ENCODE data around the gene ATOSA.

DNA sequence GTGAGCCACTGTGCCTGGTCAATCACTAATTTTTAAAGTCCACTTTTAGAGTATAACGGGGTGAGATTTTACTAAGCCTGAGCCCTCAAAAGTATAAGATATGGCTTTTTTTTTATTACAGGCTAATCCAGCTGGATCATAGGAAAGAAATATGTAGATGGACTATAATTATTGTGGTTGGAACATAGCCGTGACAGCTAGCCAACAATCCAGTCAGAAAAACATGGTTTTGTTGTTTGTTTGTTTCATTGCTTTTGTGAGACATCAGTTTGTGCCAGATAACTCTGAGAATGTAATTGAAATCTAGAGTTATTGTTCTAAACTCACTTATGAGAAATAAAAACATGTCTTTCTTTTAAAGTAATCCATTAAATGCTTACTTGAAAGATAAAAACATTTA lies 37.3 kb upstream of the ATOSA start:
- TF ChIP-seq POLR2A (IDR thresholded peaks at IDR 0.05) = no peak
- no peak for TF ChIP-seq CTCF (IDR thresholded peaks at IDR 0.05)

Data from heart left ventricle (tissue), 13 donors.